ENCODE results near the gene ARFGAP3.
"Not testable (repeated sequence)": the region's sequence is repeated elsewhere in the genome, so short reads cannot be mapped to it uniquely, and the experiment has no call there.

Gene ARFGAP3

GRCh38 chr22:42754658-42755057 is 102.4 kb downstream of the ARFGAP3 start:
- DNase-seq (ENCODE audit: insufficient read length, low spot score) (peak; percentile 49), FAIRE-seq (peak; percentile 41)
- no peak for TF ChIP-seq POLR2A (IDR thresholded peaks at IDR 0.05; ENCODE audit: low read depth, low read length)

DNA sequence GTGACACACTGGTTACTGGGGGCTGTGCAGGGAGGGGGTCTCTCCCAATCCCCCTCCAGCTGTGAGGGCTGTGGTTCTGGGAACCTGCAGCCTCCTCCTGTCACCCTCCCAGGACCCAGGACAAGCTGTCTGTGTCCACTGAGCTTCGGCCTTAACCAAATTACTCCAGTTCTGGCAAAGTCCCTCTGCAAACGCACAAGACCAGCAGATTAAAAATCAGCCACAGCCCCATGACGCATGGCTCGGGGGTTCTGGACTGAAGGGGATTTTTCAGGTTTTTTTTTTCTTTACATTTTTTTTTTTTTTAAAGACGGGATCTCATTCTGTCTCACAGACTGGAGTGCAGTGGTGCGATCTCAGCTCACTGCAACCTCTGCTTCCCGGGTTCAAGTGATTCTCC is 104.2 kb downstream of the ARFGAP3 start:
- no peak for FAIRE-seq
- TF ChIP-seq POLR2A (IDR thresholded peaks at IDR 0.05; ENCODE audit: low read depth, low read length): no peak
- no peak for DNase-seq (ENCODE audit: insufficient read length, low spot score)

DNA sequence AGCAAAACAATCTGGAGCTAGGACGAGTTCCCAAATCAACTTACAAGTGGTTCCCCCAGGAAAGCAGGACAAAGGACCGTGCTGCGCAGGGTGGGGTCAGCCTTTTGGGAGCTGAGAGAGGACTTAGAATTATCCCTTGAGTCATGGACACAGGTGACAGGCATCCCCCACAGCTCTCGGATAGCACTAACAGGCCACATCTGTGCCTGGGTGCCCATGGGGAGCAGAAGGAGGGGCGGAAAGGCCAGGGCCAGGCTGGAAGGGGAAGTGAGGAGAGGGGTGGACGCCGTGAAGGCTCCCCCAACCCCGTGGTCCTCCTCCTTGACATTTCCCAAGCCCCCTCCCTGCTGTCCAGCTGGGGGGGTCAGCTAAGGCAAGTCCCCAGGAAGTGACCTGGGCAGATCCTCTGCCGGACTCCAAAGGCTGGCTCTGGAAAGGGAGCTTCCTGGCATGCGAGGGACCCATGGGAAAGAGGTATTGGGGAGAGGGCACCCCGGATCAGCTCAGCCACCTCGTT is 104.8 kb downstream of the ARFGAP3 start:
- no peak for TF ChIP-seq POLR2A (IDR thresholded peaks at IDR 0.05; ENCODE audit: low read depth, low read length)
- no peak for FAIRE-seq
- no peak for DNase-seq (ENCODE audit: insufficient read length, low spot score)

GRCh38 chr22:42750421-42750820 is 106.7 kb downstream of the ARFGAP3 start:
- DNase-seq (ENCODE audit: insufficient read length, low spot score); FAIRE-seq: not testable (repeated sequence)

DNA sequence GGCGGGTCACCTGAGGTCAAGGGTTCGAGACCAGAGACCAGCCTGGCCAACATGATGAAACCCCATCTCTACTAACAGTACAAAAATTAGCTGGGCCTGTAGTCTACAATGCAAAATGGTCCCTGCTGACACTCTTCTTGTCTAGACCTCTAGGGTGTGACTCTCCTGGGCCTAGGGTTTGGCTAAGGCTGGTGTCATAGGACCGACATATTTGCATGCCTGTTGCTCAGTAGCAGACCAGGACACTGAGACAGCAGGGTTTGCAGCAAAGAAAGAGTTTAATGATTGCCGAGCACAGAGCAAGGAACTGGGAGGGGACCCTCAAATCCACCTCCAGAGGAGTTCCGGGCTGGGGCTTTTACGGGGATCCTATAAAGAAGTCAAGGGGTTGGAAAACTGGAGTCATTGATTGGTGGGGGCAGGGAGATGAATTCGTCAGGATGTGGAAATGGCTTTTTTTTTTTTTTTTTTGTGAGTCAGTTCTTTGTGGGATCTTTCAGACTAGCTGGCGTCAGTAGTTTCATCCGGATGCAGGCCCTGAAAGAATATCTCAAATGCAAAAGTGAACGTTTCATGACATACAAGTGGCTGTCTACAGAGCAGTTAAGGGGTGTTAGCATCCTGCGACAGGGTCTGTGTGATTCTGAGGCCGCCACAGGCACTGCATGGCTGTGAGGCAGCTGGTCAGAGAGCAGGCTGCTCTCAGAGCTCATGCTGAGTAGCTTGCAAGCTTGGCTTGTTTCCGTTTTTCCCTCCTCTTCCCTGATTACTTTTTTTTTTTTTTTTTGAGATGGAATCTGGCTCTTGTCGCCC is 109.2 kb downstream of the ARFGAP3 start:
- peak; percentile 44 for DNase-seq (ENCODE audit: insufficient read length, low spot score)
- FAIRE-seq: no peak
- peak; percentile 7; the same call in 1 of the 2 replicates for TF ChIP-seq POLR2A (IDR thresholded peaks at IDR 0.05; ENCODE audit: low read depth, low read length)

Data from H54 (cell line).